H1 (cell line): ENCODE measurements around the gene NELL1. TPM values are rescaled to one million over a fixed set of nuclear protein-coding genes. Genes with fewer than 3 reads are reported as not detected.

Experiments
- CTCF ChIA-PET: fragments of 300-600 bp; sonication (Branson Sonifier 250); formaldehyde crosslinking; loops from one replicate; lab custom pipeline; 2021; ENCODE audit not compliant: partially characterized antibody; lab: Charles Lee
- POLR2A ChIA-PET: fragments of 300-600 bp; sonication (Branson Sonifier 250); formaldehyde crosslinking; loops from one replicate; lab custom pipeline; 2021; ENCODE audit warnings: inconsistent platforms; ENCODE audit not compliant: partially characterized antibody; lab: Charles Lee
- DNase-seq, 2 experiments: peaks; one replicate each; pipeline versions ENCODE4 v3.0.0 to v3.0.0-alpha.2; 2010 to 2022; ENCODE audit warnings: low spot score in 2 of 2, low read depth in 1 of 2, mixed read lengths in 1 of 2
- FAIRE-seq: peaks from 2 replicates; lab custom pipeline; 2011; peaks lifted over from hg19 to GRCh38; lab: Jason Lieb, UNC
- H2AFZ ChIP-seq: 2 replicates; pipeline ENCODE4 v1.8.1; 2012; ENCODE audit warnings: low read length, inconsistent platforms
- H2AK5ac ChIP-seq: 2 replicates; pipeline ENCODE4 v1.6.1; 2013; ENCODE audit warnings: low read depth, low read length
- H2BK120ac ChIP-seq: replicated peaks from 2 replicates; pipeline ENCODE3; 2013; ENCODE audit warnings: low read depth, low read length, inconsistent platforms
- H2BK12ac ChIP-seq: 2 replicates; pipeline ENCODE4 v1.6.1; 2013; ENCODE audit warnings: low read depth, low read length
- H2BK15ac ChIP-seq: 2 replicates; pipeline ENCODE4 v1.6.1; 2013; ENCODE audit warnings: low read length
- H2BK20ac ChIP-seq: 2 replicates; pipeline ENCODE4 v1.6.1; 2013; ENCODE audit warnings: low read length
- H2BK5ac ChIP-seq: 2 replicates; pipeline ENCODE4 v1.6.1; 2013; ENCODE audit warnings: low read depth, low read length
- H3K14ac ChIP-seq: 2 replicates; pipeline ENCODE4 v1.6.1; 2013; ENCODE audit warnings: inconsistent platforms; ENCODE audit not compliant: insufficient read length
- H3K18ac ChIP-seq: 2 replicates; pipeline ENCODE4 v1.6.1; 2013; ENCODE audit warnings: low read length; ENCODE audit errors: extremely low read depth
- H3K23ac ChIP-seq: 2 replicates; pipeline ENCODE4 v1.6.1; 2013; ENCODE audit warnings: inconsistent platforms; ENCODE audit not compliant: insufficient read length
- H3K23me2 ChIP-seq: 2 replicates; pipeline ENCODE4 v1.6.1; 2013; ENCODE audit warnings: low read depth, low read length
- H3K27ac ChIP-seq: 2 replicates; pipeline ENCODE4 v1.6.1; 2011; ENCODE audit warnings: low read depth, low read length, inconsistent platforms
- H3K27me3 ChIP-seq, 4 experiments: replicated peaks in 1 of 4; 1 replicate in 1 of 4; 2 replicates in 3 of 4; pipeline versions ENCODE4 v1.6.1 to v1.8.1; 2011 to 2013; ENCODE audit warnings: low read length in 3 of 4, mild to moderate bottlenecking in 3 of 4, inconsistent platforms in 2 of 4, mixed read lengths in 2 of 4, moderate library complexity in 1 of 4; ENCODE audit not compliant: control insufficient read depth in 3 of 4, insufficient read depth in 3 of 4; ENCODE audit errors: extremely low read depth in 1 of 4
- H3K36me3 ChIP-seq, 4 experiments: 2 replicates each; pipeline versions ENCODE4 v1.6.1 to v1.8.1; 2011 to 2013; ENCODE audit warnings: mild to moderate bottlenecking in 4 of 4, low read length in 3 of 4, moderate library complexity in 2 of 4, control low read depth in 1 of 4, inconsistent platforms in 1 of 4; ENCODE audit not compliant: insufficient read depth in 4 of 4, control insufficient read depth in 2 of 4
- H3K4ac ChIP-seq: replicated peaks from 2 replicates; pipeline ENCODE3; 2013; ENCODE audit warnings: low read length, low read depth, mixed read lengths, inconsistent platforms; ENCODE audit not compliant: insufficient read length
- H3K4me1 ChIP-seq, 4 experiments: replicated peaks in 1 of 4; 1 replicate in 1 of 4; 2 replicates in 3 of 4; pipeline versions ENCODE4 v1.6.1 to v1.8.1; 2011 to 2013; ENCODE audit warnings: low read length in 3 of 4, inconsistent platforms in 2 of 4, mixed read lengths in 1 of 4; ENCODE audit not compliant: insufficient read depth in 4 of 4, control insufficient read depth in 3 of 4
- H3K4me2 ChIP-seq, 2 experiments: 2 replicates each; pipeline versions ENCODE4 v1.6.1 to v1.8.1; 2011 to 2013; ENCODE audit warnings: low read depth in 2 of 2, low read length in 2 of 2, control low read depth in 1 of 2, inconsistent platforms in 1 of 2, mild to moderate bottlenecking in 1 of 2; ENCODE audit not compliant: insufficient read depth in 1 of 2
- H3K4me3 ChIP-seq, 4 experiments: fragments of 200-600, 300-600 bp in 1 of 4; sonication (generic), shearing (Covaris generic), sonication (Bioruptor Twin) in 1 of 4; 2 replicates each; pipeline versions ENCODE4 v1.5.1 to v1.8.1; 2011 to 2016; ENCODE audit warnings: low read length in 4 of 4, low read depth in 3 of 4, control low read depth in 2 of 4, inconsistent platforms in 2 of 4, mild to moderate bottlenecking in 2 of 4, mixed read lengths in 1 of 4, moderate library complexity in 1 of 4; ENCODE audit not compliant: insufficient read depth in 2 of 4; ENCODE audit errors: extremely low read depth in 1 of 4
- H3K56ac ChIP-seq: replicated peaks from 2 replicates; pipeline ENCODE3; 2013; ENCODE audit warnings: low read depth, mild to moderate bottlenecking, mixed read lengths, low read length, inconsistent platforms; ENCODE audit not compliant: insufficient read length
- H3K79me1 ChIP-seq: 2 replicates; pipeline ENCODE4 v1.6.1; 2013; ENCODE audit warnings: low read depth, low read length, control low read depth
- H3K79me2 ChIP-seq, 2 experiments: 2 replicates each; pipeline versions ENCODE4 v1.6.1 to v1.8.1; 2012 to 2013; ENCODE audit warnings: low read length in 2 of 2, mild to moderate bottlenecking in 2 of 2, inconsistent platforms in 1 of 2; ENCODE audit not compliant: insufficient read depth in 2 of 2, control insufficient read depth in 1 of 2
- H3K9ac ChIP-seq, 4 experiments: replicated peaks in 1 of 4; 1 replicate in 1 of 4; 2 replicates in 3 of 4; pipeline versions ENCODE4 v1.6.1 to v1.8.1; 2011 to 2013; ENCODE audit warnings: low read depth in 3 of 4, low read length in 3 of 4, control low read depth in 2 of 4, mild to moderate bottlenecking in 2 of 4, moderate library complexity in 2 of 4, inconsistent platforms in 1 of 4; ENCODE audit errors: extremely low read depth in 1 of 4
- H3K9me3 ChIP-seq, 2 experiments: 2 replicates each; pipeline versions ENCODE4 v1.6.1 to v1.8.1; 2012 to 2013; ENCODE audit warnings: mild to moderate bottlenecking in 2 of 2, moderate library complexity in 2 of 2, control low read depth in 1 of 2, inconsistent platforms in 1 of 2, low read depth in 1 of 2, low read length in 1 of 2, mixed read lengths in 1 of 2; ENCODE audit not compliant: insufficient read depth in 2 of 2
- H4K20me1 ChIP-seq, 2 experiments: replicated peaks in 1 of 2; 2 replicates each; pipeline versions ENCODE3 to v1.8.1; 2011 to 2013; ENCODE audit warnings: inconsistent platforms in 2 of 2, low read length in 2 of 2, mild to moderate bottlenecking in 1 of 2; ENCODE audit not compliant: insufficient read depth in 2 of 2, control insufficient read depth in 1 of 2
- H4K5ac ChIP-seq: 2 replicates; pipeline ENCODE4 v1.6.1; 2013; ENCODE audit warnings: low read length, low read depth, mixed read lengths, inconsistent platforms; ENCODE audit not compliant: insufficient read length
- H4K8ac ChIP-seq: 2 replicates; pipeline ENCODE4 v1.8.0; 2013; ENCODE audit warnings: mild to moderate bottlenecking, moderate library complexity, low read length, inconsistent platforms; ENCODE audit not compliant: insufficient read depth; ENCODE audit errors: extremely low read depth
- H4K91ac ChIP-seq: replicated peaks from 2 replicates; pipeline ENCODE3; 2013; ENCODE audit warnings: low read length, mixed read lengths, inconsistent platforms; ENCODE audit not compliant: insufficient read length
- CBX8 ChIP-seq: fragments of 300-800, 300-1000 bp; sonication (generic); IDR thresholded peaks from 2 replicates; pipeline ENCODE4 v1.7.1; 2016; ENCODE audit warnings: low read depth, low read length, borderline replicate concordance
- CHD1 ChIP-seq: IDR thresholded peaks from 2 replicates; pipeline ENCODE4 v1.6.1; 2012; ENCODE audit warnings: low read depth, low read length, improper control_type of control experiment
- CREB1 ChIP-seq: IDR thresholded peaks from 2 replicates; pipeline ENCODE4 v1.6.1; 2012; ENCODE audit warnings: inconsistent platforms
- JUND ChIP-seq: IDR thresholded peaks from 2 replicates; pipeline ENCODE4 v1.6.1; 2011; ENCODE audit warnings: mild to moderate bottlenecking, improper control_type of control experiment, low read length
- MAFK ChIP-seq: IDR thresholded peaks from 2 replicates; pipeline ENCODE4 v1.6.1; 2012; ENCODE audit warnings: low read depth, mild to moderate bottlenecking, improper control_type of control experiment, low read length
- RFX5 ChIP-seq: IDR thresholded peaks from 2 replicates; pipeline ENCODE4 v1.6.1; 2011; ENCODE audit warnings: low read depth, low read length, improper control_type of control experiment, borderline replicate concordance
- SAP30 ChIP-seq: fragments of 300-600 bp; sonication (generic); IDR thresholded peaks from 2 replicates; pipeline ENCODE4 v1.7.1; 2012; ENCODE audit warnings: low read length, moderate library complexity, mild to moderate bottlenecking, inconsistent platforms; ENCODE audit not compliant: insufficient read depth, insufficient replicate concordance
- WGBS, 2 experiments: shearing (Covaris generic) in 1 of 2; methylation state at CpG; one replicate each; pipeline versions ENCODE4 v1.1.6 to v1.1.7; 2013 to 2015; ENCODE audit warnings: low lambda C conversion rate in 2 of 2, mixed read lengths in 2 of 2, inconsistent platforms in 1 of 2, low coverage in 1 of 2, missing lambda C conversion rate in 1 of 2; ENCODE audit not compliant: insufficient replicate concordance in 2 of 2, insufficient coverage in 1 of 2, insufficient read length in 1 of 2; ENCODE audit errors: extremely low coverage in 1 of 2, missing lambda C conversion rate in 1 of 2; 5-methylcytosine and 5-hydroxymethylcytosine counted together
- polyA plus RNA-seq, 7 experiments: library from polyadenylated mRNA; depleted of rRNA in 3 of 7; stranded (reverse) in 5 of 7; unstranded in 2 of 7; fragments of >200 nt in 5 of 7; fragments of 200-250 nt in 2 of 7; gene quantifications; 1 replicate in 5 of 7; 2 replicates in 1 of 7; 4 replicates in 1 of 7; pipeline versions ENCODE4 v1.2.1 to v1.2.3, GENCODE V29; 2011 to 2013; ENCODE audit warnings: missing spikeins in 2 of 7, mixed read lengths in 2 of 7
- total RNA-seq: library from RNA; stranded (reverse); fragmentation: NEBNext Ultra II Directional; extraction: Animal tissue kit (Norgen Biotek cat#: 25700); gene quantifications from 2 replicates; pipeline ENCODE4 v1.2.1, GENCODE V29; 2021

Gene NELL1
- total and polyA plus RNA-seq, 2 of the 8 experiments (the other 6 are each of a cell fraction or from before 2014, with no cell fraction given), result 0.21 TPM; not detected in 1

DNA sequence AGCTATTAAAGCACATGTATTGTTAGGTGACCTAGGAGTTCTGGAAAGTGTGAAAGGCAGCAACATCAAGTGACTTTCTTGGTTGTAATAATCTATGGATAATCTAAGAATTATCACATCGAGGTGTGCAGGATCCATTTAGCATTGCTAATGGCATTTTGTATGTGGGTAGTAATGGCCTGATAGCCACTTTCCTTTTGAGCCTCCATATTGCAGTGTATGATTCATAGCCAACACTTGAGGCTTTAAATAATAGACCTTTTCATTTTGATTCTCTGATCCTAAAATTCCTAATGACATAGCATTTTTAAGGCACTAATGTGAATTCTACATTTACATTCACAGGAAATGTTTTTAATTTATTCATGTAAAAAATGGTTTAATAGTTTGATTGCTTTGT is 759.4 kb downstream of the NELL1 start:
- no peaks in the 10 kb centered on the region for H4K20me1 ChIP-seq
- H2BK20ac ChIP-seq, result no peak overlapping the region
- H3K23me2 ChIP-seq, result no peaks in the 10 kb centered on the region
- H3K9me3 ChIP-seq, result no peaks in the 10 kb centered on the region
- H4K91ac ChIP-seq, result no peak overlapping the region
- no peak overlapping the region for H4K5ac ChIP-seq
- no peak for TF ChIP-seq CREB1
- TF ChIP-seq RFX5, result no peak
- no peak for TF ChIP-seq CHD1
- TF ChIP-seq SAP30, result no peak
- TF ChIP-seq MAFK, result no peak
- TF ChIP-seq CBX8, result no peak
- TF ChIP-seq JUND, result no peak
- no peak overlapping the region for H4K8ac ChIP-seq
- no peak overlapping the region for H3K4me3 ChIP-seq
- WGBS, 2 experiments, result 90% methylated on average over 1 of the region's 1 CpG; no CpG with 5 or more reads in 1 of the 2 experiments
- no peak overlapping the region for H3K56ac ChIP-seq
- H3K18ac ChIP-seq, result no peak overlapping the region
- no peak overlapping the region for H3K27ac ChIP-seq
- H3K14ac ChIP-seq, result no peak overlapping the region
- H3K79me1 ChIP-seq, result no peaks in the 10 kb centered on the region
- H3K23ac ChIP-seq, result no peak overlapping the region
- H3K36me3 ChIP-seq, result no peaks in the 10 kb centered on the region
- no peak overlapping the region for H2BK12ac ChIP-seq
- H2BK5ac ChIP-seq, result no peak overlapping the region
- FAIRE-seq (no peak), DNase-seq (no peak)
- POLR2A ChIA-PET, result no interaction called here
- H3K4me2 ChIP-seq, result no peak overlapping the region
- CTCF ChIA-PET, result no interaction called here
- H2AFZ ChIP-seq, result no peak overlapping the region
- H3K4me1 ChIP-seq, result no peaks in the 10 kb centered on the region
- H2BK15ac ChIP-seq, result no peak overlapping the region
- H3K4ac ChIP-seq, result no peak overlapping the region
- H2BK120ac ChIP-seq, result no peak overlapping the region
- no peaks in the 10 kb centered on the region for H3K79me2 ChIP-seq
- no peak overlapping the region for H3K9ac ChIP-seq
- no peak overlapping the region for H2AK5ac ChIP-seq
- no peaks in the 10 kb centered on the region for H3K27me3 ChIP-seq
